HCT116 (cell line): ENCODE results near the gene SEL1L2.

ENCODE experiments used
- CEBPB ChIP-seq: IDR thresholded peaks from 2 replicates; pipeline ENCODE4 v1.6.1; 2012; ENCODE audit warnings: low read depth
- EZH2 ChIP-seq: fragments of 200-600 bp; sonication (generic); IDR thresholded peaks from 2 replicates; pipeline ENCODE4 v1.6.1; 2017; ENCODE audit warnings: antibody characterized with exemption, mixed run types
- EZH2phosphoT487 ChIP-seq: fragments of 200-600 bp; IDR thresholded peaks from 2 replicates; pipeline ENCODE4 v1.6.1; 2018; ENCODE audit warnings: antibody characterized with exemption, borderline replicate concordance
- FOSL1 ChIP-seq: IDR thresholded peaks from 2 replicates; pipeline ENCODE4 v1.6.1; 2012; ENCODE audit warnings: low read depth
- JUND ChIP-seq: IDR thresholded peaks from 2 replicates; pipeline ENCODE4 v1.6.1; 2012
- POLR2A ChIP-seq: IDR thresholded peaks from 2 replicates; pipeline ENCODE4 v1.7.0; 2011; ENCODE audit warnings: borderline replicate concordance; ENCODE audit not compliant: insufficient read depth, insufficient read length; ENCODE audit errors: extremely low read depth
- POLR2AphosphoS5 ChIP-seq: IDR thresholded peaks from 2 replicates; pipeline ENCODE4 v1.6.1; 2011; ENCODE audit warnings: mild to moderate bottlenecking, low read depth, low read length, moderate library complexity
- SIN3A ChIP-seq: IDR thresholded peaks from 2 replicates; pipeline ENCODE4 v1.6.1; 2012; ENCODE audit warnings: low read depth
- SP1 ChIP-seq: IDR thresholded peaks from 2 replicates; pipeline ENCODE4 v1.6.1; 2012; ENCODE audit warnings: low read depth
- SRF ChIP-seq: IDR thresholded peaks from 2 replicates; pipeline ENCODE4 v1.6.1; 2012; ENCODE audit warnings: low read depth
- ZNF274 ChIP-seq: fragments of 200-500 bp; sonication (Bioruptor generic); IDR thresholded peaks from 2 replicates; pipeline ENCODE4 v1.6.1; 2014; ENCODE audit warnings: mild to moderate bottlenecking, low read depth, low read length, inconsistent platforms
- TF ChIP-seq, protein P1 (sequence below), 3 experiments: fragments of 200-600 bp in 1 of 3; sonication (generic) in 1 of 3; IDR thresholded peaks in 2 of 3; conservative IDR thresholded peaks in 1 of 3; 2 replicates each; pipeline ENCODE4 v1.5.1; 2012 to 2017; ENCODE audit warnings: low read depth in 2 of 3, low read length in 2 of 3, antibody characterized with exemption in 1 of 3, borderline replicate concordance in 1 of 3, control low read depth in 1 of 3, mild to moderate bottlenecking in 1 of 3, mixed read lengths in 1 of 3, mixed run types in 1 of 3, moderate library complexity in 1 of 3; ENCODE audit not compliant: insufficient read depth in 1 of 3
- TF ChIP-seq, protein P2 (sequence below): IDR thresholded peaks from 2 replicates; pipeline ENCODE4 v1.6.1; 2012; ENCODE audit warnings: low read depth
- TF ChIP-seq, protein P3 (sequence below): IDR thresholded peaks from 2 replicates; pipeline ENCODE4 v1.6.1; 2012

DNA sequence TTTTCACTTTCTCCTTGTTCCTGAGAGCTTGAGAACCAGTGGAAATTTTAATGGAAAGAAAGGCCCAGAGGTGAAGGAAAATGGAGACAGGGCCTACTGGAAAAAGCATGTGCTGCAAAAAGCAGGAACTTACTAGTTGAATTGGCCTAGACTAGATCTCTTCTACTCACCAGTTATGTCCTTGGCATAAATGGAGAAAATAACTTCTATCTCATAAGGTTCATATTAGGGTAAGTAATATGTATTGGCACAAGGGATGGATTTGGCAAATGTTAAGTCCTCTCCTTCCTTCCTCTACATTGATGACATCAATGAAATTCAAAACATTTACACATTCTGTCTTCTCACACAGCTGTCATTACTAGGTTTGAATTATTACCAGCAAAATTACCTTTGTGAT, 131.5 kb downstream of the SEL1L2 start:
- no peak for TF ChIP-seq EZH2
- TF ChIP-seq, protein P1, sequence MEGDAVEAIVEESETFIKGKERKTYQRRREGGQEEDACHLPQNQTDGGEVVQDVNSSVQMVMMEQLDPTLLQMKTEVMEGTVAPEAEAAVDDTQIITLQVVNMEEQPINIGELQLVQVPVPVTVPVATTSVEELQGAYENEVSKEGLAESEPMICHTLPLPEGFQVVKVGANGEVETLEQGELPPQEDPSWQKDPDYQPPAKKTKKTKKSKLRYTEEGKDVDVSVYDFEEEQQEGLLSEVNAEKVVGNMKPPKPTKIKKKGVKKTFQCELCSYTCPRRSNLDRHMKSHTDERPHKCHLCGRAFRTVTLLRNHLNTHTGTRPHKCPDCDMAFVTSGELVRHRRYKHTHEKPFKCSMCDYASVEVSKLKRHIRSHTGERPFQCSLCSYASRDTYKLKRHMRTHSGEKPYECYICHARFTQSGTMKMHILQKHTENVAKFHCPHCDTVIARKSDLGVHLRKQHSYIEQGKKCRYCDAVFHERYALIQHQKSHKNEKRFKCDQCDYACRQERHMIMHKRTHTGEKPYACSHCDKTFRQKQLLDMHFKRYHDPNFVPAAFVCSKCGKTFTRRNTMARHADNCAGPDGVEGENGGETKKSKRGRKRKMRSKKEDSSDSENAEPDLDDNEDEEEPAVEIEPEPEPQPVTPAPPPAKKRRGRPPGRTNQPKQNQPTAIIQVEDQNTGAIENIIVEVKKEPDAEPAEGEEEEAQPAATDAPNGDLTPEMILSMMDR (IDR thresholded peaks at IDR 0.05 in 2 of 3, conservative IDR thresholded peaks at IDR 0.05 in 1 of 3; ENCODE audit: borderline replicate concordance in 1 of 3, insufficient read depth in 1 of 3, low read depth in 2 of 3, low read length in 2 of 3) = no peak
- TF ChIP-seq, protein P2, sequence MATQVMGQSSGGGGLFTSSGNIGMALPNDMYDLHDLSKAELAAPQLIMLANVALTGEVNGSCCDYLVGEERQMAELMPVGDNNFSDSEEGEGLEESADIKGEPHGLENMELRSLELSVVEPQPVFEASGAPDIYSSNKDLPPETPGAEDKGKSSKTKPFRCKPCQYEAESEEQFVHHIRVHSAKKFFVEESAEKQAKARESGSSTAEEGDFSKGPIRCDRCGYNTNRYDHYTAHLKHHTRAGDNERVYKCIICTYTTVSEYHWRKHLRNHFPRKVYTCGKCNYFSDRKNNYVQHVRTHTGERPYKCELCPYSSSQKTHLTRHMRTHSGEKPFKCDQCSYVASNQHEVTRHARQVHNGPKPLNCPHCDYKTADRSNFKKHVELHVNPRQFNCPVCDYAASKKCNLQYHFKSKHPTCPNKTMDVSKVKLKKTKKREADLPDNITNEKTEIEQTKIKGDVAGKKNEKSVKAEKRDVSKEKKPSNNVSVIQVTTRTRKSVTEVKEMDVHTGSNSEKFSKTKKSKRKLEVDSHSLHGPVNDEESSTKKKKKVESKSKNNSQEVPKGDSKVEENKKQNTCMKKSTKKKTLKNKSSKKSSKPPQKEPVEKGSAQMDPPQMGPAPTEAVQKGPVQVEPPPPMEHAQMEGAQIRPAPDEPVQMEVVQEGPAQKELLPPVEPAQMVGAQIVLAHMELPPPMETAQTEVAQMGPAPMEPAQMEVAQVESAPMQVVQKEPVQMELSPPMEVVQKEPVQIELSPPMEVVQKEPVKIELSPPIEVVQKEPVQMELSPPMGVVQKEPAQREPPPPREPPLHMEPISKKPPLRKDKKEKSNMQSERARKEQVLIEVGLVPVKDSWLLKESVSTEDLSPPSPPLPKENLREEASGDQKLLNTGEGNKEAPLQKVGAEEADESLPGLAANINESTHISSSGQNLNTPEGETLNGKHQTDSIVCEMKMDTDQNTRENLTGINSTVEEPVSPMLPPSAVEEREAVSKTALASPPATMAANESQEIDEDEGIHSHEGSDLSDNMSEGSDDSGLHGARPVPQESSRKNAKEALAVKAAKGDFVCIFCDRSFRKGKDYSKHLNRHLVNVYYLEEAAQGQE = no peak
- TF ChIP-seq POLR2A = no peak
- TF ChIP-seq, protein P3, sequence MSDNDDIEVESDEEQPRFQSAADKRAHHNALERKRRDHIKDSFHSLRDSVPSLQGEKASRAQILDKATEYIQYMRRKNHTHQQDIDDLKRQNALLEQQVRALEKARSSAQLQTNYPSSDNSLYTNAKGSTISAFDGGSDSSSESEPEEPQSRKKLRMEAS = no peak
- TF ChIP-seq EZH2phosphoT487 = no peak
- no peak for TF ChIP-seq FOSL1
- TF ChIP-seq CEBPB = no peak
- TF ChIP-seq SP1 = no peak
- TF ChIP-seq POLR2AphosphoS5 = no peak
- no peak for TF ChIP-seq ZNF274
- no peak for TF ChIP-seq SIN3A
- no peak for TF ChIP-seq JUND
- TF ChIP-seq SRF = no peak
